Measurements from ENCODE around the gene PTPN22.

The PTPN22 gene

GRCh38 chr1:113871597-113872113 is at the start of gene PTPN22:
Gene PTPN22 (minus strand): TSS chr1:113871712.
- in situ Hi-C loops (cut with MboI; ENCODE audit: low sequenced_read_pairs, unreplicated experiment): no loop called here
- peak; percentile 56 for DNase-seq (ENCODE audit: low spot score)
- no peak for TF ChIP-seq CTCF (IDR thresholded peaks at IDR 0.05; ENCODE audit: borderline replicate concordance, control extremely low read depth, extremely low read depth, insufficient read depth, missing control alignments)

- DNase-seq (ENCODE audit: low spot score): no peak
- in situ Hi-C loops (cut with MboI; ENCODE audit: low sequenced_read_pairs, unreplicated experiment): no loop called here
- no peak for TF ChIP-seq CTCF (IDR thresholded peaks at IDR 0.05; ENCODE audit: borderline replicate concordance, control extremely low read depth, extremely low read depth, insufficient read depth, missing control alignments)
These were observed 46.7 kb upstream of the PTPN22 start for GRCh38 chr1:113918243-113918642.

GRCh38 chr1:113917400-113918082 is 46.0 kb upstream of the PTPN22 start:
- in situ Hi-C loops (cut with MboI; ENCODE audit: low sequenced_read_pairs, unreplicated experiment): no loop called here
- no peak for TF ChIP-seq CTCF (IDR thresholded peaks at IDR 0.05; ENCODE audit: borderline replicate concordance, control extremely low read depth, extremely low read depth, insufficient read depth, missing control alignments)
- no peak for DNase-seq (ENCODE audit: low spot score)

GRCh38 chr1:113916974-113917373 is 45.5 kb upstream of the PTPN22 start:
- in situ Hi-C loops (cut with MboI; ENCODE audit: low sequenced_read_pairs, unreplicated experiment): no loop called here

GRCh38 chr1:113913887-113914664 is 42.6 kb upstream of the PTPN22 start:
- in situ Hi-C loops (cut with MboI; ENCODE audit: low sequenced_read_pairs, unreplicated experiment): no loop called here
- no peak for TF ChIP-seq CTCF (IDR thresholded peaks at IDR 0.05; ENCODE audit: borderline replicate concordance, control extremely low read depth, extremely low read depth, insufficient read depth, missing control alignments)
- no peak for DNase-seq (ENCODE audit: low spot score)

More at GRCh38 chr1:113916974-113917373, 45.5 kb upstream of the PTPN22 start:
- no peak for DNase-seq (ENCODE audit: low spot score)
- no peak for TF ChIP-seq CTCF (IDR thresholded peaks at IDR 0.05; ENCODE audit: borderline replicate concordance, control extremely low read depth, extremely low read depth, insufficient read depth, missing control alignments)

- in situ Hi-C loops (cut with MboI; ENCODE audit: low sequenced_read_pairs, unreplicated experiment): no loop called here
- no peak for DNase-seq (ENCODE audit: low spot score)
- no peak for TF ChIP-seq CTCF (IDR thresholded peaks at IDR 0.05; ENCODE audit: borderline replicate concordance, control extremely low read depth, extremely low read depth, insufficient read depth, missing control alignments)
These were observed 41.8 kb upstream of the PTPN22 start for GRCh38 chr1:113913312-113913668.
